NCI-H82 (cell line): Measurements from ENCODE around the gene MBTPS1.

Source experiments
- DNase-seq: peaks from one replicate; lab custom pipeline; 2025; lab: John Stamatoyannopoulos, UW

Gene MBTPS1

DNA sequence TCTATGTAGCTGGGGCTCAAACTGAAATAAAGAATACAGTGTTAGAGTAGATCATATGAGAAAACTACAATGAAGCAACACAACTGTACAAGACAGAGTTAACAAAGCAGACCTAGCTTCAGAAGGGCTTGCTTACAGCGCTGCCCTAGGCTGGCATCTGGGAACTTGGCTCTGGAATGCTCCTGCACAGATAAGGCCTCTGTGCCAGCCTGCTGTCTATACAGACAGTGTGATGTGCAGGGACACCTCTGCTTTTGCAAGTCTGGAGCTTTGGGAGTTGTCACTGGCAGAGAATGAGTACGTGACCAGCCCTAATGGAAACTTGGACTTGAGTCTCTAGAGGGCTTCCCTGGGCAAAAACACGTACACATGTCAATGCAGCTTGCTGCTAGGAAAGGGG, 42.0 kb downstream of the MBTPS1 start:
- DNase-seq, result no peak

DNA sequence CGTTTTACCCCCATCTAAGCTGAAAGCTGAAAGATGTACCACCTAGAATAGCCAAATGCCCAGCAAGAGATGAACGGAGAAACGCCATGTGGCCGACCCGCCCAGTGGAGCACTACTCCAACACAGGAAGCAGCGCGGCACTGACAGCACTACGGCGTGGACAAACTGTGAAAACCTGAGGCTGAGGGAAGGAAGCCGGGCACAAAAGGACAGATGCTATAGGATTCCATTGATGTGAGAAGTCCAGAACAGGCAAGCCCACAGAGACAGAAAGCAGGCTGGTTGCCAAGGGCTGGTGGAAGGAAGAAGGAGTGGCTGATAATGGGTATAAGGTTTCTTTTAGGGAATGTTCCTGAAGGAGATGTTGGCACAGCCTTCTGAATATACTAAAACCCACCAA, 44.7 kb downstream of the MBTPS1 start:
- no peak for DNase-seq

GRCh38 chr16:84071121-84071520, 45.6 kb downstream of the MBTPS1 start:
- DNase-seq, result no peak

GRCh38 chr16:84069540-84069939, 47.2 kb downstream of the MBTPS1 start:
- no peak for DNase-seq

GRCh38 chr16:84068783-84069462, 47.8 kb downstream of the MBTPS1 start:
- DNase-seq, result no peak

DNA sequence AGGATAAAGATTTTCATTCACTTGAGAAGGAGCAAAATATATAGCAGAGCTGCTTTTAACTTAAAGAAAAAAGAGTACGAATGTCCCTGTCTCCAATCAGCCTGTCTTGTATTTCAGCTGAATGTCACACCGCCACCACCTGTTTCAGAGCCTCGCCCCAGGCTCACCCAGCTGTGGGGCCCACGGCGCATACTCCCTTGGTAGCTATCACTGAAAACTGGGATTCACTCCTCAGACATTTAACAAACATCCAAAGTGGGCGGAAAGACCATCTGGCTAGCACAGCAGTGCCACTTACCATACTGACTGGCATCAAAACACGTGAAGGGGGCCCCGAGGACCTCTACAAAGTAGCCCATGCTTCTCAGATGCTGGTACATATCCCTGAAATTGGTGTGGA, 48.7 kb downstream of the MBTPS1 start:
- no peak for DNase-seq

DNA sequence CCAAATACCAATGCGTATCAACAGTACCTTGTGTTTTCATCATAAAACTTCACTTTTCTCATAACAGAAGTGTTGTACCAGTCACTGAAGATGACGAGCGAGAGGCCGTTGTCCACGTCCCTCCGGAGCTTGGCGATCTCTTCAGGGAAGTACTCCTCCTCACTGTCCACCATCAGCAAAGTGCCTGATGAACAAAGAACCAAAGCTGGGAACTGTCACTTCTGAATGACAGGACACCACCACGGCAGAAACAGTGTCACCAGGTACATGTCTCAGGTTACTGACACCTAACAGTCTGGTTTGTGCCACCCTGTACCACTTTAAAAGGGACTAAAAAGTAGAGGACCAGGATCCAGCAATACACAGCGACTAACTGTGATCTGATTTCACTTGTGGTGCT, 49.1 kb downstream of the MBTPS1 start:
- no peak for DNase-seq

DNA sequence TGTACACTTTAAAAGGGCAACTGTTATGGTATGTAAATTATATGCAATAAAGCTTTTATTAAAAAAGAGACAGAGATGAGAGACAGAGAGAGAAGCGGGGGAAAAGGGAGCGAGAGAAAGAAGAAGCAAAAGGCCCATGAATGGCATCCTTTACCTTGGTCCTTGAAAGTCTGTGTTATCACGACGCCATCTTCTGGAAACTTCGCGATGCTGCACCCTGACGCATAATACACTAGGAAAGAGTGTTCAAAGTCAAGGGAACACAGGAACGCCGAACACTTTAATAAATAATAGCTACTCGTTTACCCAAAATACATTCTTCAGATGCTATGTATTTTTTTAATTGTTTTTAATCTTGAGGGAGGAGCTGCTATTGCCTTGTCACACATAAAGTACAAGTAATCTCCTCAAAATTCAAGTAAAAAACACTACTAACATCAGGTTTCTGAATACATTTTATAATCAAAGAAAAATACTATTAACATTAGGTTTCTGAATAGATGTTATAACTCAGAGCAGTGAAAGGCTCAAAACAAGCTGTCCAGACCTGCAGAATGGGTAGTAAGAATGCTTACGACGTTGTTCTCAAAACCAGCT, 51.1 kb downstream of the MBTPS1 start:
- DNase-seq, result peak; percentile 74

DNA sequence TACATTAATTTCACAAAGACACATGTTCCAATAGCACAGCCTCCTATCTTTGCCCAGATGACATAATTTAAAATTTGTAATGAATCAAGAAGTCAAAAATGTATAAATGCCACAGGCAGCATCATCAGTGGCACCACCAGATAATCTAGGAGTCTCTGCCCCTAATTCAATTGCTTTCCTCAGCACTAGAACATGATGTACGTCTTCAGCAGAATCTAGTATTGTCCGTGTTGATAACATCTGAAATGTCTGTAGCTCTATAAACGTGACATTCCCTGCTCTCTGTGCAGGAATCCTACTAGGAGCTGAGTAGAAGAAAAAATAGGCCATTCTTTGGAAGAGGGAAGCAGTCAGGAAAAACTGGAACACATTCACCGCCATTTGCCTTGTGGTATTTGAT, 52.8 kb downstream of the MBTPS1 start:
- no peak for DNase-seq

GRCh38 chr16:84062734-84063640, 53.8 kb downstream of the MBTPS1 start:
- peak; percentile 88 for DNase-seq

DNA sequence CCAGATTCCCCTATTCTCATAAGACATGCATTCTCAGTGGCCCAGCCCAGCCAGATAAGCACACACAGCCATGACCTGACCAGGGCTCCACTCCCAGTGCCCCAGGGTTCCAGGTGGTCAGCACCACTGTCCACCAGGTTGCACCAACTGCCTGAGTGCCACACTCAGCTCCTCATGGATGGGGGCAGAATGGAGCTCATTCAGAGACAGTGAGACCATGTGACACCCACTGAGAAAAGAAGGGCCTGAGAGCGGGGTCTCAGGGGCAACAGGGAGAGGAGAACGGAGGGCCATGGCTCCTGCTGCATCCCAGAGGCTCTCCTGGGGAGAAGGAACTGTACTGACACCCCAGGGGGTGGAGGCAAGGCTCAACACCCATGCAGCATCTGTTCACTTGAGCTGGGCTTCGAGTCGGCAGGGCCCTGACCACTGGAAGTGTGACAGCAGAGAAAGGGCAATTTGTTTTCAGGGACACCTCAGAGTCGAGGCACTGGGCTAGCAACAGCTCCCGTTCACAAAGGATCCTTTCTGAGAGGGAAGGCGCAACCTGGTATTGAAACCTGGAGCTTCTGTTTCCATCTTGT, 55.4 kb downstream of the MBTPS1 start:
- no peak for DNase-seq

GRCh38 chr16:84059946-84060901, 56.5 kb downstream of the MBTPS1 start:
- no peak for DNase-seq

GRCh38 chr16:84059111-84059510, 57.6 kb downstream of the MBTPS1 start:
- no peak for DNase-seq

- no peak for DNase-seq
Measured at GRCh38 chr16:84058664-84059063, 58.1 kb downstream of the MBTPS1 start.

DNA sequence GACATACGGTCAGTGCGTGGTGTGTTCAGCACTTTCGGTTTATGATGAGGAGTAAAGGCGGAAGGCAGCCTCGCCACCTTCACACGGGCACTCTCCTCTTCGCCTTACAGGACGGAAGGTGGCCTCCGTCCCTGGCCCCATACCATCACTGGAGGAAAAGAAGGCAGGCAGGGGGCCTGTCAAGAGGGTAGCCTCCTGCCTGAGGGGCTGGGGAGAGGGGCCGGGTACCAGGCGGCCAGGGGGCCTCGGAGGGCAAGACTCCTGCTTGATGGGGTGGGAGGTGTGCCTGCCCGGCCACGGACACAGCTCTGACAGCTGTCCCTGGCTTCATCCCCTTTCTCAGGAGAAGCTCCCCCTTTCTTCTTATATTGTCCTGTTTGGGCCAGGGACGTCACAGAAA, 58.5 kb downstream of the MBTPS1 start:
- DNase-seq, result no peak

DNA sequence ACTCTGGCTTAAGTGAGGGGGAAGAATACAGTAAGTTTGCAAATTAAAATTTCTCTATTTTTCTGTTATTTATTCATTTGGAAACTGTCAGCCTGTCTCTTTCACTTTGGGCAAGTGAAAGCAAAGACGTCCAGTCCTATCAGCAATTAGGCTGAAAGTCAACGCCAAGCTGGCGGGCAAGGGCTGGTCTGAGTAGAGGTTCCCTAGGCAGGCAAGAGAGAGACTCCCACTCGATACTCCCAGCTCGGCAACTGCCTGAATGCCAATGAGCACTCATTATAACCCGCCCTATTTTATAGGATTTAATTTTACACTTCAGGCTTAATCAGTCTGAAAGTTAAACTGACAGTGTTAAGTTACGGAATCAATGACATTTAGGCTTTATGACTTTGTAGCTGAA, 59.8 kb downstream of the MBTPS1 start:
- DNase-seq, result no peak

DNA sequence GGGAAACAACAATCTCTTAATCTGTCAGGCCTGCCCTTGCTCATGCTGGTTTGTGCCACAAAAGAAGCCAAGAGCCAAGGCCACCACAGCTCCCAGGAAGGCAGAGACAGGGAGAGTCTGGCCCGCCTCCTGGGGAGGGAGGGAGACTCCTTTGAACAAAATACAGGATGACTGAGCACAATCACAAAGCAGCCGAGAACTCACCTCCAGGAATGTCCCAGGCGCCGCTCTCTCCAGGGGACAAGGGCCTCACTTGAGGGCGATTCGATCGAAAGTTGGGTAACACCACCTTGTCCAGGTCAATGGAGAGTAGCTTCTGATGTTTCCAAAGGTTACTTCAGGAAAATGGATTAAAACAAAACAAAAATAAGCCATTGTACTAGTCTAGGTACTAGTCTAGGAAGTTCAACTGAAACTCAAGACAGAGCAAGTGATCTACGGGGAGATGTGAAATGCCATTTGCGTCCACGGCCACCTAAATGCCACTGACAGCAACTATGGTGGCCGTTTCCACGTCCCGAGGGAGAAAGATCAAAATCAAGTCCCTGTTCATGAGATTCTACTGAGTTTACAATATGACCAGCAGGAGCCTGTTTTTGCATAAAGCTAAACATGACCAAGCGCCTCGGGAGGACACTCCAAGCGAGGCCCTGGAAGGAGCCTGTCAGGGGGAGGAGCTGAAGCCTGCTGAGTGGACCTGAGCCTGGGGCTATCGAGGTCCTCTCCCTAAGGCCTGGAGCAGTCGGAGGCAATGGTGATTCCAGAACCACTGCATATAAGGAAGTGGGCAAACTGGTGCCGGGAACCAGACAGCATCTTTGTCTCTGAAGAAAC, 60.7 kb downstream of the MBTPS1 start:
- no peak for DNase-seq

GRCh38 chr16:84055366-84055765, 61.4 kb downstream of the MBTPS1 start:
- no peak for DNase-seq

GRCh38 chr16:84054916-84055315, 61.8 kb downstream of the MBTPS1 start:
- no peak for DNase-seq

DNA sequence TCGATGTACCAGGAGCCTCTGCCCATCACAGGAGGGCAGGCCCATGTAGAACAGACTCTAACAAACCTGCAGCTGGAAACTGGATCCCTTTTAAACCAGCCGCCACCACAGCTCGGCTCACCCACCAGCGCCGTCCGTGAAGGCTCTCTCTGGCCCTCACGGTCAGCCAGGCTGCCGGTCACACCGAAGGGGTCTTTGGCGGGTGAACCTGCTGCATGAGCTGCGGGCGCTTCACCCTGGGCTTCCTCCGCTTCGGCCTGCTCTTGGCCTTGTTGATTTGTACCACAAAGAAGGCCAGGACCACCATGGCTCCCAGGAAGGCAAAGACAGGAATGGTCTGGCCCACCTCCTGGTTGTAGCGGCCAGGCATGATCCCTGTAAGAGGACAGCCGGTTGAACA, 62.5 kb downstream of the MBTPS1 start:
- no peak for DNase-seq

GRCh38 chr16:84053237-84053636, 63.5 kb downstream of the MBTPS1 start:
- no peak for DNase-seq
